GM19035 (cell line): ENCODE results near the gene CLCN5.

ENCODE experiments used
- ATAC-seq: cut with Tn5 transposase; IDR thresholded peaks from one replicate; pipeline ENCODE4 v1.9.1; 2021; ENCODE audit not compliant: unreplicated experiment

CLCN5 gene

GRCh38 chrX:49932791-49933190 is 10.4 kb downstream of the CLCN5 start:
- no peak for ATAC-seq

- no peak for ATAC-seq
These were observed 11.8 kb downstream of the CLCN5 start for GRCh38 chrX:49934148-49934547.

GRCh38 chrX:49934729-49935128 is 12.3 kb downstream of the CLCN5 start:
- ATAC-seq: no peak

GRCh38 chrX:49947781-49948180 is 25.4 kb downstream of the CLCN5 start:
- no peak for ATAC-seq

- ATAC-seq: no peak
These were observed 27.6 kb downstream of the CLCN5 start for GRCh38 chrX:49949961-49950360.

- no peak for ATAC-seq
These were observed 29.3 kb downstream of the CLCN5 start for GRCh38 chrX:49951524-49952193.

GRCh38 chrX:49956313-49956712 is 33.9 kb downstream of the CLCN5 start:
- ATAC-seq: no peak

- ATAC-seq: no peak
These were observed 36.5 kb downstream of the CLCN5 start for GRCh38 chrX:49958727-49959485.

- no peak for ATAC-seq
These were observed 37.2 kb downstream of the CLCN5 start for GRCh38 chrX:49959602-49960001.

- ATAC-seq: no peak
These were observed 37.7 kb downstream of the CLCN5 start for GRCh38 chrX:49960061-49960460.

GRCh38 chrX:49970674-49971073 is 48.3 kb downstream of the CLCN5 start:
- no peak for ATAC-seq

- no peak for ATAC-seq
These were observed 50.0 kb downstream of the CLCN5 start for GRCh38 chrX:49972328-49972860.

- no peak for ATAC-seq
These were observed 54.3 kb downstream of the CLCN5 start for GRCh38 chrX:49976682-49977197.

- ATAC-seq: no peak
These were observed 55.1 kb downstream of the CLCN5 start for GRCh38 chrX:49977319-49978090.

- no peak for ATAC-seq
These were observed 55.8 kb downstream of the CLCN5 start for GRCh38 chrX:49978176-49978575.

- no peak for ATAC-seq
These were observed 63.7 kb downstream of the CLCN5 start for GRCh38 chrX:49986058-49986457.

GRCh38 chrX:49987651-49988050 is 65.3 kb downstream of the CLCN5 start:
- no peak for ATAC-seq

- ATAC-seq: no peak
These were observed 65.7 kb downstream of the CLCN5 start for GRCh38 chrX:49988143-49988542.

GRCh38 chrX:49991758-49992157 is 69.4 kb downstream of the CLCN5 start:
- ATAC-seq: no peak

- no peak for ATAC-seq
These were observed 70.5 kb downstream of the CLCN5 start for GRCh38 chrX:49992853-49993252.

GRCh38 chrX:49993661-49994060 is 71.3 kb downstream of the CLCN5 start:
- no peak for ATAC-seq
